HepG2 (cell line): ENCODE results near the gene RPTOR.

Experiments used
- EP300 ChIP-seq, 3 experiments: sonication (generic) in 1 of 3; formaldehyde crosslinking in 1 of 3; IDR thresholded peaks; 2 replicates each; pipeline versions ENCODE4 v1.5.1 to v1.6.1; 2011 to 2020; ENCODE audit warnings: low read depth in 2 of 3, low read length in 2 of 3, borderline replicate concordance in 1 of 3, improper control_type of control experiment in 1 of 3, mild to moderate bottlenecking in 1 of 3, missing genetic modification reagents in 1 of 3, moderate library complexity in 1 of 3
- EZH2 ChIP-seq: conservative IDR thresholded peaks from 2 replicates; pipeline ENCODE4 v1.6.1; 2012; ENCODE audit warnings: mild to moderate bottlenecking, low read depth, low read length, moderate library complexity
- GTF2F1 ChIP-seq: fragments of 150-350 bp; IDR thresholded peaks from 2 replicates; pipeline ENCODE4 v1.6.1; 2014; ENCODE audit warnings: low read length
- KDM2A ChIP-seq: sonication (generic); formaldehyde crosslinking; IDR thresholded peaks from 2 replicates; pipeline ENCODE4 v1.4.0; 2020; ENCODE audit warnings: low read depth, missing genetic modification reagents, borderline replicate concordance
- NFRKB ChIP-seq: fragments of 450-650 bp; IDR thresholded peaks from 2 replicates; pipeline ENCODE4 v1.6.1; 2017
- NPAS2 ChIP-seq: sonication (generic); formaldehyde crosslinking; IDR thresholded peaks from 2 replicates; pipeline ENCODE4 v1.8.0; 2022; ENCODE audit warnings: mild to moderate bottlenecking, missing genetic modification reagents, borderline replicate concordance
- NR2C2 ChIP-seq: sonication (generic); formaldehyde crosslinking; IDR thresholded peaks from 2 replicates; pipeline ENCODE4 v1.4.0; 2020; ENCODE audit warnings: missing genetic modification reagents, mild to moderate bottlenecking, moderate library complexity, borderline replicate concordance
- SP1 ChIP-seq, 2 experiments: fragments of 450-650 bp in 1 of 2; sonication (generic) in 1 of 2; formaldehyde crosslinking in 1 of 2; IDR thresholded peaks; 2 replicates each; pipeline versions ENCODE4 v1.4.0 to v1.6.1; 2016 to 2020; ENCODE audit warnings: missing genetic modification reagents in 1 of 2
- ZBTB33 ChIP-seq: sonication (generic); formaldehyde crosslinking; IDR thresholded peaks from 2 replicates; pipeline ENCODE4 v1.4.0; 2020; ENCODE audit warnings: missing genetic modification reagents
- ZNF160 ChIP-seq: sonication (generic); formaldehyde crosslinking; IDR thresholded peaks from 2 replicates; pipeline ENCODE4 v1.8.0; 2022; ENCODE audit warnings: mild to moderate bottlenecking, inconsistent platforms, missing genetic modification reagents
- TF ChIP-seq, protein P1 (sequence below), 2 experiments: IDR thresholded peaks; 2 replicates each; pipeline ENCODE4 v1.6.1; 2011 to 2012; ENCODE audit warnings: low read length in 2 of 2, borderline replicate concordance in 1 of 2, low read depth in 1 of 2, mild to moderate bottlenecking in 1 of 2, moderate library complexity in 1 of 2
- TF ChIP-seq, protein P2 (sequence below): sonication (generic); formaldehyde crosslinking; IDR thresholded peaks from 2 replicates; pipeline ENCODE4 v1.8.0; 2022; ENCODE audit warnings: mild to moderate bottlenecking, missing genetic modification reagents, moderate library complexity
- TF ChIP-seq, protein P3 (sequence below): sonication (generic); formaldehyde crosslinking; IDR thresholded peaks from 2 replicates; pipeline ENCODE4 v1.5.0; 2020; ENCODE audit warnings: mild to moderate bottlenecking, missing genetic modification reagents, moderate library complexity

DNA sequence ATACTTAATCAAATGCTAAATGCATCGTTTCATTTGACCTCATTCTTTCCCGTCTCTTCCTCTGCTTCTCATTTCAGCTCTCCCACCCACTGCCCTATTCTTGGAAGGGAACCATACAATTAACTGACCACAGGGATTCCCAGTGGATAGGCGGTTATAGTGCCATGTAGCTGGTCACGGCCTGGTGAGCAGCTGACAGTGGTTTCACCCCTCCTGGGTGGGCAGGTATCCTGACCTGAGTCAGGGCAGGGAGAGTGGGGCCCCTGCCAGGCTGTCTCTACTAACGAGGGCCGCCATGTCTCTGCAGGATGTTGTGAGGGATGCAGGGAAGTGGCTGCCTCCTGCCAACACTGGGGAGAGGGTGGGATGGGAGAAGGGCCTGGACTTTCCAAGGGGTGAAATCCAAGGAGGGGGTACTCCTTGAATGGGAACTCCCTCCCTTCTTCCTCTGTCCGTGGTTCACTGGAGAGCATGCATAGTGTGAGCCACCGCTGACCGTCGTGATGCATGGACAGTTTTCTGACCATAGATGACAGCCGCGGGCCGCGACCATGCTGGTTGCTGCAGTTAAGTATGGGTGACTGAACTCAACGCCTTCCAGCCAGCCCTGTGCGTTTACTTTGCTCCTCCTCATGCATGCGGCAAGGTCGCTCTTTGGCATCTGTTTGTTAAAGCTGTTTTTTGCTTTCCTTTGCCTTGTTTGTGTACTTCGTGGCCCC is 95.9 kb downstream of the RPTOR start:
- TF ChIP-seq SP1 (IDR thresholded peaks at IDR 0.05): no peak
- no peak for TF ChIP-seq SP1 (CRISPR knock-in tag; IDR thresholded peaks at IDR 0.05)
- no peak for TF ChIP-seq EZH2
- TF ChIP-seq, protein P1, sequence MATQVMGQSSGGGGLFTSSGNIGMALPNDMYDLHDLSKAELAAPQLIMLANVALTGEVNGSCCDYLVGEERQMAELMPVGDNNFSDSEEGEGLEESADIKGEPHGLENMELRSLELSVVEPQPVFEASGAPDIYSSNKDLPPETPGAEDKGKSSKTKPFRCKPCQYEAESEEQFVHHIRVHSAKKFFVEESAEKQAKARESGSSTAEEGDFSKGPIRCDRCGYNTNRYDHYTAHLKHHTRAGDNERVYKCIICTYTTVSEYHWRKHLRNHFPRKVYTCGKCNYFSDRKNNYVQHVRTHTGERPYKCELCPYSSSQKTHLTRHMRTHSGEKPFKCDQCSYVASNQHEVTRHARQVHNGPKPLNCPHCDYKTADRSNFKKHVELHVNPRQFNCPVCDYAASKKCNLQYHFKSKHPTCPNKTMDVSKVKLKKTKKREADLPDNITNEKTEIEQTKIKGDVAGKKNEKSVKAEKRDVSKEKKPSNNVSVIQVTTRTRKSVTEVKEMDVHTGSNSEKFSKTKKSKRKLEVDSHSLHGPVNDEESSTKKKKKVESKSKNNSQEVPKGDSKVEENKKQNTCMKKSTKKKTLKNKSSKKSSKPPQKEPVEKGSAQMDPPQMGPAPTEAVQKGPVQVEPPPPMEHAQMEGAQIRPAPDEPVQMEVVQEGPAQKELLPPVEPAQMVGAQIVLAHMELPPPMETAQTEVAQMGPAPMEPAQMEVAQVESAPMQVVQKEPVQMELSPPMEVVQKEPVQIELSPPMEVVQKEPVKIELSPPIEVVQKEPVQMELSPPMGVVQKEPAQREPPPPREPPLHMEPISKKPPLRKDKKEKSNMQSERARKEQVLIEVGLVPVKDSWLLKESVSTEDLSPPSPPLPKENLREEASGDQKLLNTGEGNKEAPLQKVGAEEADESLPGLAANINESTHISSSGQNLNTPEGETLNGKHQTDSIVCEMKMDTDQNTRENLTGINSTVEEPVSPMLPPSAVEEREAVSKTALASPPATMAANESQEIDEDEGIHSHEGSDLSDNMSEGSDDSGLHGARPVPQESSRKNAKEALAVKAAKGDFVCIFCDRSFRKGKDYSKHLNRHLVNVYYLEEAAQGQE (IDR thresholded peaks at IDR 0.05; ENCODE audit: borderline replicate concordance in 1 of 2, low read depth in 1 of 2, low read length in 2 of 2): no peak
- no peak for TF ChIP-seq NFRKB
- no peak for TF ChIP-seq GTF2F1
- TF ChIP-seq NPAS2 (CRISPR knock-in tag): no peak
- no peak for TF ChIP-seq KDM2A (CRISPR knock-in tag)
- TF ChIP-seq ZNF160 (CRISPR knock-in tag): no peak
- no peak for TF ChIP-seq EP300 (IDR thresholded peaks at IDR 0.05; ENCODE audit: low read depth in 2 of 2, low read length in 2 of 2)
- no peak for TF ChIP-seq EP300 (CRISPR knock-in tag; IDR thresholded peaks at IDR 0.05; ENCODE audit: borderline replicate concordance)
- TF ChIP-seq, protein P2, sequence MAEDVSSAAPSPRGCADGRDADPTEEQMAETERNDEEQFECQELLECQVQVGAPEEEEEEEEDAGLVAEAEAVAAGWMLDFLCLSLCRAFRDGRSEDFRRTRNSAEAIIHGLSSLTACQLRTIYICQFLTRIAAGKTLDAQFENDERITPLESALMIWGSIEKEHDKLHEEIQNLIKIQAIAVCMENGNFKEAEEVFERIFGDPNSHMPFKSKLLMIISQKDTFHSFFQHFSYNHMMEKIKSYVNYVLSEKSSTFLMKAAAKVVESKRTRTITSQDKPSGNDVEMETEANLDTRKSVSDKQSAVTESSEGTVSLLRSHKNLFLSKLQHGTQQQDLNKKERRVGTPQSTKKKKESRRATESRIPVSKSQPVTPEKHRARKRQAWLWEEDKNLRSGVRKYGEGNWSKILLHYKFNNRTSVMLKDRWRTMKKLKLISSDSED (CRISPR knock-in tag): no peak
- TF ChIP-seq ZBTB33 (CRISPR knock-in tag): peak; percentile 96
- TF ChIP-seq NR2C2: no peak
- TF ChIP-seq, protein P3, sequence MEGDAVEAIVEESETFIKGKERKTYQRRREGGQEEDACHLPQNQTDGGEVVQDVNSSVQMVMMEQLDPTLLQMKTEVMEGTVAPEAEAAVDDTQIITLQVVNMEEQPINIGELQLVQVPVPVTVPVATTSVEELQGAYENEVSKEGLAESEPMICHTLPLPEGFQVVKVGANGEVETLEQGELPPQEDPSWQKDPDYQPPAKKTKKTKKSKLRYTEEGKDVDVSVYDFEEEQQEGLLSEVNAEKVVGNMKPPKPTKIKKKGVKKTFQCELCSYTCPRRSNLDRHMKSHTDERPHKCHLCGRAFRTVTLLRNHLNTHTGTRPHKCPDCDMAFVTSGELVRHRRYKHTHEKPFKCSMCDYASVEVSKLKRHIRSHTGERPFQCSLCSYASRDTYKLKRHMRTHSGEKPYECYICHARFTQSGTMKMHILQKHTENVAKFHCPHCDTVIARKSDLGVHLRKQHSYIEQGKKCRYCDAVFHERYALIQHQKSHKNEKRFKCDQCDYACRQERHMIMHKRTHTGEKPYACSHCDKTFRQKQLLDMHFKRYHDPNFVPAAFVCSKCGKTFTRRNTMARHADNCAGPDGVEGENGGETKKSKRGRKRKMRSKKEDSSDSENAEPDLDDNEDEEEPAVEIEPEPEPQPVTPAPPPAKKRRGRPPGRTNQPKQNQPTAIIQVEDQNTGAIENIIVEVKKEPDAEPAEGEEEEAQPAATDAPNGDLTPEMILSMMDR (CRISPR knock-in tag): no peak
